ENCODE data around the gene OTUD1. TPM values are rescaled to one million over a fixed set of nuclear protein-coding genes. Genes with fewer than 3 reads are reported as not detected.

Gene OTUD1
- total and polyA plus RNA-seq, 3 donors from 2014 or later = 15.9 to 19.0 (median 17.8) TPM

DNA sequence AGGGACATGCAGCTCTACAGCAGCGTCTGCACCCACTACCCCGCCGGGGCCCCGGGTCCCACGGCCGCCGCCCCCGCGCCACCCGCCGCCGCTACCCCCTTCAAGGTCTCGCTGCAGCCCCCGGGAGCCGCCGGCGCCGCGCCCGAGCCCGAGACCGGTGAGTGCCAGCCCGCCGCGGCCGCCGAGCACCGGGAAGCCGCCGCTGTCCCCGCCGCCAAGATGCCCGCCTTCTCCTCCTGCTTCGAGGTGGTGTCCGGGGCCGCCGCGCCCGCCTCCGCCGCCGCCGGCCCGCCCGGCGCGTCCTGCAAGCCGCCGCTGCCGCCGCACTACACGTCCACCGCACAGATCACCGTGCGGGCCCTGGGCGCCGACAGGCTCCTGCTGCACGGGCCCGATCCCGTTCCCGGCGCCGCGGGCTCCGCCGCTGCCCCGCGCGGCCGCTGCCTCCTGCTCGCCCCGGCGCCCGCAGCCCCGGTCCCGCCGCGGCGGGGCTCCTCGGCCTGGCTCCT is 631 bp downstream of the OTUD1 start:
- Histone ChIP-seq H3K27ac (peak overlapping the region; percentile 89 to 98), H3K9me3 (no peaks in the 10 kb centered on the region), H3K36me3 (ENCODE audit: low read depth, missing control alignments) (no peaks in the 10 kb centered on the region), H3K27me3 (no peaks in the 10 kb centered on the region), H3K4me3 (peak overlapping the region; percentile 82 to 93), H3K4me1 (peaks cover 11% of the 10 kb centered on the region)
- DNase-seq = no peak
- no peak for TF ChIP-seq POLR2A (IDR thresholded peaks at IDR 0.05)
- TF ChIP-seq, protein P1, sequence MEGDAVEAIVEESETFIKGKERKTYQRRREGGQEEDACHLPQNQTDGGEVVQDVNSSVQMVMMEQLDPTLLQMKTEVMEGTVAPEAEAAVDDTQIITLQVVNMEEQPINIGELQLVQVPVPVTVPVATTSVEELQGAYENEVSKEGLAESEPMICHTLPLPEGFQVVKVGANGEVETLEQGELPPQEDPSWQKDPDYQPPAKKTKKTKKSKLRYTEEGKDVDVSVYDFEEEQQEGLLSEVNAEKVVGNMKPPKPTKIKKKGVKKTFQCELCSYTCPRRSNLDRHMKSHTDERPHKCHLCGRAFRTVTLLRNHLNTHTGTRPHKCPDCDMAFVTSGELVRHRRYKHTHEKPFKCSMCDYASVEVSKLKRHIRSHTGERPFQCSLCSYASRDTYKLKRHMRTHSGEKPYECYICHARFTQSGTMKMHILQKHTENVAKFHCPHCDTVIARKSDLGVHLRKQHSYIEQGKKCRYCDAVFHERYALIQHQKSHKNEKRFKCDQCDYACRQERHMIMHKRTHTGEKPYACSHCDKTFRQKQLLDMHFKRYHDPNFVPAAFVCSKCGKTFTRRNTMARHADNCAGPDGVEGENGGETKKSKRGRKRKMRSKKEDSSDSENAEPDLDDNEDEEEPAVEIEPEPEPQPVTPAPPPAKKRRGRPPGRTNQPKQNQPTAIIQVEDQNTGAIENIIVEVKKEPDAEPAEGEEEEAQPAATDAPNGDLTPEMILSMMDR (IDR thresholded peaks at IDR 0.05) = no peak
- intact Hi-C loops (cut with DNase I; ENCODE audit: low total_unique reads) = no loop called here
- WGBS, 2 donors = 0% methylated on average over 69 of the region's 80 CpGs; no CpG with 5 or more reads in 1 of the 2 donors

DNA sequence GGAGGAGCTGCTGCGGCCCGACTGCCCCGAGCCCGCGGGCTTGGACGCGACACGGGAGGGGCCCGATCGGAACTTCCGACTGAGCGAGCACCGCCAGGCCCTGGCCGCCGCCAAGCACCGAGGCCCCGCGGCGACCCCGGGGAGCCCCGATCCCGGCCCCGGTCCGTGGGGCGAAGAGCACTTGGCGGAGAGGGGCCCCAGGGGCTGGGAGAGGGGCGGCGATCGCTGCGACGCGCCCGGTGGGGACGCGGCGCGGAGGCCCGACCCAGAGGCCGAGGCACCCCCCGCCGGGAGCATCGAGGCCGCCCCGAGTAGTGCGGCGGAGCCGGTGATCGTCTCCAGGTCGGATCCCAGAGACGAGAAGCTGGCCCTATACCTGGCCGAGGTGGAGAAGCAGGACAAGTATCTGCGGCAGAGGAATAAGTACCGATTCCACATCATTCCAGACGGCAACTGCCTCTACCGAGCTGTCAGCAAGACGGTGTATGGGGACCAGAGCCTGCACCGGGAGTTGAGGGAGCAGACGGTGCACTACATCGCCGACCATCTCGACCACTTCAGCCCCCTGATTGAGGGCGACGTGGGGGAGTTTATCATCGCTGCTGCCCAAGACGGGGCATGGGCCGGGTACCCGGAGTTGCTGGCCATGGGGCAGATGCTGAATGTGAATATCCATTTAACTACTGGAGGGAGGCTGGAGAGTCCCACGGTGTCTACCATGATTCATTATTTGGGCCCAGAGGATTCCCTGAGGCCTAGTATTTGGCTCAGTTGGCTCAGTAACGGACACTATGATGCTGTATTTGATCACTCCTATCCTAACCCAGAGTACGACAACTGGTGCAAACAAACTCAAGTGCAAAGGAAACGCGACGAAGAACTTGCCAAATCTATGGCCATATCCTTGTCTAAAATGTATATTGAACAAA is 1.4 kb downstream of the OTUD1 start:
- H3K36me3 ChIP-seq (ENCODE audit: low read depth, missing control alignments) = no peaks in the 10 kb centered on the region
- intact Hi-C loops (cut with DNase I; ENCODE audit: low total_unique reads) = no loop called here
- peak overlapping the region; percentile 82 to 93 for H3K4me3 ChIP-seq
- TF ChIP-seq POLR2A (IDR thresholded peaks at IDR 0.05) = no peak
- TF ChIP-seq, protein P1 (IDR thresholded peaks at IDR 0.05) = no peak
- peak; percentile 32 for DNase-seq
- peaks cover 11% of the 10 kb centered on the region for H3K4me1 ChIP-seq
- H3K27me3 ChIP-seq = no peaks in the 10 kb centered on the region
- H3K27ac ChIP-seq = peak overlapping the region; percentile 68 to 98
- 5 to 13% methylated on average over 8 to 49 of the region's 73 CpGs for WGBS, 2 donors
- H3K9me3 ChIP-seq = no peaks in the 10 kb centered on the region

DNA sequence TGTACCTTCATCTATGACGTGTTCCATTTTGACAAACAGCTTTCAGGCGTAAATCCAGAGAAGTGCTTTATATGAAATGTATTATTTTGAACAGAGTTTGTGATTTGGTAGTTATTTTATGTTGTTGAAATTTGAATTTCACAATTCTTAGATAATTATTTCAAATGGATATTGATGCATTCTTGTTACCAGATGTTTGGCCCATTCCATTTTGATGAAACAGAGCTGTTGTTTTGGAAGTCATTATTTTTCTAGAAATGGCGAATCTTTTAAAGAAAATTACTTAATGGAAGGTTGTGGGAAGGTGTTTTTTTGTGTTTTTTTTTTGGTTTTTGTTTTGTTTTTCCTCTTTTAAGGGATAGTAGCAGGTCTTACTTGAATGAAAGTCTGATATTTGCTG is 2.4 kb downstream of the OTUD1 start:
- intact Hi-C loops (cut with DNase I; ENCODE audit: low total_unique reads) = no loop called here

DNA sequence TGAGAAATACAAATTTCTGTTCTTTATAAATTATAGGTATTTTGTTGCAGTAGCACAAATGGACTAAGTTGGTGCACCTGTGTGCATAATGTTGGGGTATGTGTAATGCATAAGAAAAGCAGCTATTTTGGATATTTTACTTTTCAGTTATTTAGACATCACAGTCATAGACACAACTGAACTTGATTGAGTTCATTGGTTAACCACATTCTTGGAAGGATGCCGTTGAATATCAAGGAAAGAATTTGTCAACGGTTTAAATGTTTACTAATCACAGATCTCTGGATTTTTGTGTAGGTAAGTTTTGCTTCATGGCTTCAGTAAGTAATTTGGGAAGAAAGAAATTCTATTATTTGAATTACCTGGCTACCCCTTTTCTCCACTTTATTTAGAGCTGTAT is 4.1 kb downstream of the OTUD1 start:
- Histone ChIP-seq H3K9me3 (no peaks in the 10 kb centered on the region), H3K36me3 (ENCODE audit: low read depth, missing control alignments) (no peaks in the 10 kb centered on the region), H3K4me3 (no peak overlapping the region), H3K27me3 (no peaks in the 10 kb centered on the region), H3K27ac (no peak overlapping the region), H3K4me1 (peaks cover 11% of the 10 kb centered on the region)
- no peak for TF ChIP-seq POLR2A (IDR thresholded peaks at IDR 0.05)
- TF ChIP-seq, protein P1 (IDR thresholded peaks at IDR 0.05) = no peak
- intact Hi-C loops (cut with DNase I; ENCODE audit: low total_unique reads) = no loop called here
- WGBS, 2 donors = 65 to 75% methylated on average over 2 of the region's 2 CpGs
- DNase-seq = no peak

More for the DNA sequence above, 2.4 kb downstream of the OTUD1 start:
- TF ChIP-seq, protein P1 (IDR thresholded peaks at IDR 0.05) = no peak
- TF ChIP-seq POLR2A (IDR thresholded peaks at IDR 0.05) = no peak
- no peaks in the 10 kb centered on the region for H3K27me3 ChIP-seq
- DNase-seq = no peak
- H3K27ac ChIP-seq = no peak overlapping the region
- peaks cover 11% of the 10 kb centered on the region for H3K4me1 ChIP-seq
- no peaks in the 10 kb centered on the region for H3K9me3 ChIP-seq
- no peaks in the 10 kb centered on the region for H3K36me3 ChIP-seq (ENCODE audit: low read depth, missing control alignments)
- WGBS, 2 donors = 69 to 76% methylated on average over 3 of the region's 3 CpGs
- peak overlapping the region in 1 of 2 donors; percentile 93 for H3K4me3 ChIP-seq

Measured in testis (tissue), 3 donors.